Subcutaneous preadipocyte (primary cell): ENCODE results near the gene TMEM271. TPM values are rescaled to one million over a fixed set of nuclear protein-coding genes. Genes with fewer than 3 reads are reported as not detected.

Source experiments
- total RNA-seq: library from RNA; depleted of rRNA; stranded (reverse); fragments of >200 nt; gene quantifications from 2 replicates; pipeline ENCODE4 v1.2.3, GENCODE V29; 2012

TMEM271 gene
- total RNA-seq: not detected in 2 replicates

GRCh38 chr4:576245-576821, at the start of gene TMEM271:
Gene TMEM271 (minus strand): TSS chr4:576295. CDS start chr4:576062, 233 bp downstream.

GRCh38 chr4:624705-625590, 48.9 kb upstream of the TMEM271 start, which contains the start of gene PDE6B:
Gene PDE6B (plus strand): TSS chr4:625573. CDS start chr4:625627, 54 bp downstream.

Other genes with a start within 250 kb of the TMEM271 start
- 13.2 and 15.6 TPM in 2 replicates for gene ZNF141, start 238.5 kb downstream of the TMEM271 start, total RNA-seq
- gene ZNF721, start 77.1 kb downstream of the TMEM271 start, total RNA-seq: 14.3 and 16.6 TPM in 2 replicates
- 31.9 and 32.7 TPM in 2 replicates for gene PIGG, start 77.1 kb downstream of the TMEM271 start, total RNA-seq
- gene PDE6B, start 49.3 kb upstream of the TMEM271 start, total RNA-seq: 0.37 and 0.39 TPM in 2 replicates
- gene ATP5ME, start 98.0 kb upstream of the TMEM271 start, total RNA-seq: 90.9 and 122 TPM in 2 replicates
- gene MYL5, start 98.2 kb upstream of the TMEM271 start, total RNA-seq: 9.9 and 14.5 TPM in 2 replicates
- 6.8 and 15.1 TPM in 2 replicates for gene SLC49A3, start 112.9 kb upstream of the TMEM271 start, total RNA-seq
- 24.0 and 28.7 TPM in 2 replicates for gene PCGF3, start 129.5 kb upstream of the TMEM271 start, total RNA-seq
- gene CPLX1, start 249.8 kb upstream of the TMEM271 start, total RNA-seq: not detected in 2 replicates